ENCODE data around the gene NECTIN4.
A peak's percentile ranks its signal among the peaks of the same experiment; 100 is the strongest.
"Not testable (repeated sequence)": the region's sequence is repeated elsewhere in the genome, so short reads cannot be mapped to it uniquely, and the experiment has no call there.

The NECTIN4 gene

DNA sequence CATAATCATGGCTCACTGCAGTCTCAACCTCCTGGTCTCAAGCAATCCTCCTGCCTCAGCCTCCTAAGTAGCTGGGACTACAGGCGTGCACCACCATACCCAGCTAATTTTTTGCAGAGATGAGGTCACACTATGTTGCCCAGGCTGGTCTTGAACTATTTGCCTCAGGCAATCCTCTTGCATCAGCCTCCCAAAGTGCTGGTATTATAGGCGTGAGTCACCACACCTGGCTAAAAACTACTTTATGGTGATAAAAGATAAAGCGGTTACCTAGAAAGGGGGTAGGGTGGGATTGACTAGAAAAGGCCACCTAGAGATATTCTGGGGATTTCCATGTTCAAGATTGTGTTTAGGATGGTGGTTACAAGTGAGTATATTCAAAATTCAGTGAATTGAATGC is 55.6 kb downstream of the NECTIN4 start:
- FAIRE-seq (no peak), DNase-seq (ENCODE audit: insufficient read length, low spot score) (no peak)

DNA sequence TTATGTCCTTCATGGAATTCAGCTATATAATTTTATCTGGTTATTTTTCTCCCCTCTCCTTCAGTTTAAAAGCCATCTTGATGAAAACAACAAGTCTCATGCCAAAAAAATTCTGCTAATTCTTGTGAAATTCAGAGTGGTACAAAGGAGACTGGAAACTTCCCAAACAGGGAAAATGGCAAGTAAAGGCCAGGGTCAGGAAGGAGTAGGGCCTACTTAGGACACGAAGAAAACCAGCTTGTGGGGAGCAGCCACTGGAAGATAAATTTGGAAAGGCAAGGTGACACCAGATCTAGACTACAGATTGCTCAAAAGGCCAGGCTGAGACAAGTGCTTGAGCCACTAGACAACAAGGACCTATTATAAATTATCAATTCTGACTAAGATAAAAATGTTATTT is 56.9 kb downstream of the NECTIN4 start:
- no peak for FAIRE-seq
- DNase-seq (ENCODE audit: insufficient read length, low spot score), result no peak

- DNase-seq (ENCODE audit: insufficient read length, low spot score) (no peak), FAIRE-seq (no peak)
Measured at GRCh38 chr1:161031874-161032273, 57.5 kb downstream of the NECTIN4 start.

GRCh38 chr1:161029466-161029865 is 59.9 kb downstream of the NECTIN4 start:
- not testable (repeated sequence) for DNase-seq (ENCODE audit: insufficient read length, low spot score); FAIRE-seq

- not testable (repeated sequence) for FAIRE-seq; DNase-seq (ENCODE audit: insufficient read length, low spot score)
Measured at GRCh38 chr1:161026954-161027353, 62.4 kb downstream of the NECTIN4 start.

DNA sequence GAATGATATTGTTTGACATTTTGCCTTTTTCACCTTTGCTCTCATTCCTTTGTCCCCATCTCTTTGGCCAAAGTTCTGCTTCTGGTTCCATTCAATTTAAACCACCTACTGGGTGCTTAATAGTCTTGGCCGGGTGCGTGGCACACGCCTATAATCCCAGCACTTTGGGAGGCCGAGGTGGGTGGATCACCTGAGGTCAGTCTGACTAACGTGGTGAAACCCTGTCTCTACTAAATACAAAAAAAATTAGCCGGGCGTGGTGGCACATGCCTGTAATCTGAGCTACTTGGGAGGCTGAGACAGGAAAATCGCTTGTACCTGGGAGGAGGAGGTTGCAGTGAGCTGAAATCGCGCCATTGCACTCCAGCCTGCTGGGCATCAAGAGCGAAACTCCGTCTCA is 66.9 kb downstream of the NECTIN4 start:
- not testable (repeated sequence) for DNase-seq (ENCODE audit: insufficient read length, low spot score); FAIRE-seq

GRCh38 chr1:161021970-161022353 is 67.4 kb downstream of the NECTIN4 start:
- no peak for DNase-seq (ENCODE audit: insufficient read length, low spot score)
- no peak for FAIRE-seq

DNA sequence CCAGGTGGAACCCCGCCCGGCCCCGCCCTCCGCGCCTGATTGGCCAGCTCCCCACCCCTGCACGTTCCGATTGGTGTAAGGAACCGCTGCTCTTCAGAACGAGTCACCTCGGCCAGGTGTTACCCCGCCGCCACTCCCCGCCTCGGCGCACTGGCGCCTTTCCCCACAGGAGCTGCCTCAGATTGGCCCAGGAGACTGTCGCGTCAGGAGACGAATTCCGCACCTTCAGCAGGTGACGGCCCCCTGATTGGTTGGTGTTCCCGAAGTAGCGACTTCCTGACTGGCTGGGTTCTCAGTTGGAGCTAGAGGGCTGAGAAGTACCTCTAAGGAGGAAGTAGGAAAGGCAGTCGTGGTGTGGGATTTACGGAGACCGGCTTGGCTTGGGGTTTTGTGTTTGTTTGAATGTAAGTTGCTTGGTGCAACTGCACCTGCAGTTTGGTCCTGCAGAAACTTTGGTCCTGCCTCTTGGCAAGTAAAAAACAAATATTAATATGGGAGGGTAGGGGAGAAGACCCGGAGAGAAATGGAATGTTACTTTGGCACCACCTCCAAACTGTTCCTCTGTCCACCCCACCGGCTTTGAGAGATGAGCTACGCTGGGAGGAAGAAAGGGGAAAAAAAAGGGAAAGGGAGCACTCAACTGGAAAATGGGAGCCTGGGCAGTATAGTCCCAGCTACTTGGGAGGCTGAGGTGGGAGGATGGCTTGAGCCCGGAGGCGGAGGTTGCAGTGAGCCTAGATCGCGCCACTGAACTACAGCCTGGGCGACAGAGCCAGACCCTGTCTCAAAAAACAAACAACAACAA is 68.0 kb downstream of the NECTIN4 start:
- FAIRE-seq, result peak; percentile 95
- peak; percentile 90 for DNase-seq (ENCODE audit: insufficient read length, low spot score)

Measured in GM19239 (cell line).